Panc1 (cell line): ENCODE results near the gene TMEM150B. TPM values are rescaled to one million over a fixed set of nuclear protein-coding genes. Genes with fewer than 3 reads are reported as not detected.

Source experiments
- ATAC-seq: fragments of 200-7000 bp; cut with Tn5 transposase; 2 replicates; pipeline ENCODE4 v1.9.1; 2020; ENCODE audit warnings: mild to moderate bottlenecking, moderate library complexity
- BruUV-seq: library from RNA; stranded (reverse); fragments of 400-500 nt; replicated peaks from 2 replicates; lab custom pipeline; 2021; lab: Mats Ljungman, UMichigan
- CTCF ChIA-PET: fragments of 300-600 bp; sonication (Branson Sonifier 250); formaldehyde crosslinking; loops from one replicate; lab custom pipeline; 2022; ENCODE audit warnings: antibody characterized with exemption; lab: Charles Lee
- POLR2A ChIA-PET: fragments of 300-600 bp; sonication (Branson Sonifier 250); formaldehyde crosslinking; loops from one replicate; lab custom pipeline; 2022; ENCODE audit warnings: antibody characterized with exemption; lab: Charles Lee
- DNase-seq: peaks from one replicate; pipeline ENCODE4 v3.0.0-alpha.2; 2010; ENCODE audit warnings: low read depth, low spot score
- H3K27ac ChIP-seq: 2 replicates; pipeline ENCODE4 v1.5.1; 2011; ENCODE audit warnings: mild to moderate bottlenecking, low read length, inconsistent platforms
- H3K27me3 ChIP-seq: fragments of 200-500 bp; sonication (Bioruptor generic); 2 replicates; pipeline ENCODE4 v1.6.0; 2014; ENCODE audit warnings: low read length, inconsistent platforms; ENCODE audit not compliant: control insufficient read depth, insufficient read depth
- H3K36me3 ChIP-seq: fragments of 200-500 bp; sonication (Bioruptor generic); 2 replicates; pipeline ENCODE4 v1.5.1; 2014; ENCODE audit warnings: inconsistent platforms, mild to moderate bottlenecking, low read length, moderate library complexity; ENCODE audit not compliant: control insufficient read depth, insufficient read depth
- H3K4me1 ChIP-seq: 2 replicates; pipeline ENCODE4 v1.5.1; 2011; ENCODE audit warnings: inconsistent platforms, mild to moderate bottlenecking, low read length, moderate library complexity; ENCODE audit not compliant: control insufficient read depth, insufficient read depth
- H3K4me3 ChIP-seq, 2 experiments: 2 replicates each; pipeline ENCODE4 v1.5.1; 2011 to 2012; ENCODE audit warnings: low read depth in 2 of 2, low read length in 2 of 2, mild to moderate bottlenecking in 2 of 2, inconsistent platforms in 1 of 2, moderate library complexity in 1 of 2
- H3K9me3 ChIP-seq: fragments of 200-500 bp; sonication (Bioruptor generic); 2 replicates; pipeline ENCODE4 v1.5.1; 2014; ENCODE audit warnings: low read depth, mild to moderate bottlenecking, inconsistent platforms, low read length, moderate library complexity; ENCODE audit not compliant: control insufficient read depth, insufficient read depth
- POLR2AphosphoS5 ChIP-seq: IDR thresholded peaks from 2 replicates; pipeline ENCODE4 v1.6.1; 2012; ENCODE audit warnings: mild to moderate bottlenecking, low read depth, low read length, moderate library complexity
- SIN3A ChIP-seq: IDR thresholded peaks from 2 replicates; pipeline ENCODE4 v1.6.1; 2012; ENCODE audit warnings: low read depth, mild to moderate bottlenecking, low read length, moderate library complexity, borderline replicate concordance; ENCODE audit not compliant: insufficient read depth
- TCF7L2 ChIP-seq: IDR thresholded peaks from 2 replicates; pipeline ENCODE4 v1.6.1; 2011; ENCODE audit warnings: mild to moderate bottlenecking, low read depth, low read length, inconsistent platforms
- in situ Hi-C: cut with HindIII; loops from 2 replicates; pipeline ENCODE4 v1.10.0; 2016; ENCODE audit warnings: low sequenced_read_pairs, low pct_unique_long_range_greater_than_20kb
- intact Hi-C: fragments of 100-400 bp; cut with micrococcal nuclease; formaldehyde crosslinking; loops from one replicate; pipeline ENCODE4 v1.10.0; 2022; ENCODE audit not compliant: unreplicated experiment
- total RNA-seq: library from RNA; stranded (reverse); gene quantifications from one replicate; pipeline ENCODE4 v1.2.1, GENCODE V29; 2021; ENCODE audit not compliant: unreplicated experiment
- TF ChIP-seq, protein P1 (sequence below), 2 experiments: IDR thresholded peaks; 2 replicates each; pipeline ENCODE4 v1.6.1; 2011 to 2012; ENCODE audit warnings: low read depth in 2 of 2, control low read depth in 1 of 2, low read length in 1 of 2, mild to moderate bottlenecking in 1 of 2, moderate library complexity in 1 of 2; ENCODE audit not compliant: insufficient read depth in 1 of 2
- TF ChIP-seq, protein P2 (sequence below): fragments of 450-650 bp; IDR thresholded peaks from 2 replicates; pipeline ENCODE4 v1.5.1; 2017; ENCODE audit warnings: mild to moderate bottlenecking

The TMEM150B gene
- total RNA-seq, 1 experiment from 2014 or later, result not detected

DNA sequence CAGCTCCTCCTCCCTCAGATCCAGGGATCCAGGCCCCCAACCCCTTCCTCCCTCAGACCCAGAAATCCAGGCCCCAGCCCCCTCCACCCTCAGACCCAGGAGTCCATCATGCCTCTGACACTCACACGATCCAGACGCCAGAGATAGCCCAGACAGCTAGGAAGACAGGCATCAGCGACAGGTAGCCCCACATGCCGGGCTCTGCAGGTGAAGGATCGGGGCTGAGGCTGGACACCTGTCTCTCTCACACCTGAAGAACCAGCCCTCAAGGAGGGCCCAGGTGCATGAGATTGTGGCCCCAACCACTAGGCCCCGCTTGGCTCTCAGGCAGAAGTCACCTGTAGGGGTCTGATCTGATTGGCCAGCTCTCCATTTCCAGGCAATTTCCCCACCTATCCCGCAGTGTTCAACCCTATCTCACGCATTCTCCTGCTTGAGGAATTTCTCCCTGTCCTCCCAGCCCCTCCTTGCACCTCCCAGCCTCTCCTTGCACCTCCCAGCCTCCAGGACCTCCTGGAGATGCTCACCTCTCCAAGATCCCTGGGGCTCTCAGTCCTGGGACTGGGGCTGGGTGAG, 4.2 kb downstream of the TMEM150B start:
- Histone ChIP-seq H3K9me3 (no peaks in the 10 kb centered on the region), H3K4me1 (no peaks in the 10 kb centered on the region), H3K27me3 (no peaks in the 10 kb centered on the region), H3K27ac (no peak overlapping the region), H3K36me3 (no peaks in the 10 kb centered on the region), H3K4me3 (no peak overlapping the region)
- BruUV-seq, result no TSS peak
- intact Hi-C loops (no loop called here), in situ Hi-C loops (no loop called here)
- TF ChIP-seq, protein P1, sequence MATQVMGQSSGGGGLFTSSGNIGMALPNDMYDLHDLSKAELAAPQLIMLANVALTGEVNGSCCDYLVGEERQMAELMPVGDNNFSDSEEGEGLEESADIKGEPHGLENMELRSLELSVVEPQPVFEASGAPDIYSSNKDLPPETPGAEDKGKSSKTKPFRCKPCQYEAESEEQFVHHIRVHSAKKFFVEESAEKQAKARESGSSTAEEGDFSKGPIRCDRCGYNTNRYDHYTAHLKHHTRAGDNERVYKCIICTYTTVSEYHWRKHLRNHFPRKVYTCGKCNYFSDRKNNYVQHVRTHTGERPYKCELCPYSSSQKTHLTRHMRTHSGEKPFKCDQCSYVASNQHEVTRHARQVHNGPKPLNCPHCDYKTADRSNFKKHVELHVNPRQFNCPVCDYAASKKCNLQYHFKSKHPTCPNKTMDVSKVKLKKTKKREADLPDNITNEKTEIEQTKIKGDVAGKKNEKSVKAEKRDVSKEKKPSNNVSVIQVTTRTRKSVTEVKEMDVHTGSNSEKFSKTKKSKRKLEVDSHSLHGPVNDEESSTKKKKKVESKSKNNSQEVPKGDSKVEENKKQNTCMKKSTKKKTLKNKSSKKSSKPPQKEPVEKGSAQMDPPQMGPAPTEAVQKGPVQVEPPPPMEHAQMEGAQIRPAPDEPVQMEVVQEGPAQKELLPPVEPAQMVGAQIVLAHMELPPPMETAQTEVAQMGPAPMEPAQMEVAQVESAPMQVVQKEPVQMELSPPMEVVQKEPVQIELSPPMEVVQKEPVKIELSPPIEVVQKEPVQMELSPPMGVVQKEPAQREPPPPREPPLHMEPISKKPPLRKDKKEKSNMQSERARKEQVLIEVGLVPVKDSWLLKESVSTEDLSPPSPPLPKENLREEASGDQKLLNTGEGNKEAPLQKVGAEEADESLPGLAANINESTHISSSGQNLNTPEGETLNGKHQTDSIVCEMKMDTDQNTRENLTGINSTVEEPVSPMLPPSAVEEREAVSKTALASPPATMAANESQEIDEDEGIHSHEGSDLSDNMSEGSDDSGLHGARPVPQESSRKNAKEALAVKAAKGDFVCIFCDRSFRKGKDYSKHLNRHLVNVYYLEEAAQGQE (IDR thresholded peaks at IDR 0.05; ENCODE audit: insufficient read depth in 1 of 2, low read depth in 2 of 2, low read length in 1 of 2), result no peak
- no peak for TF ChIP-seq SIN3A
- no peak for TF ChIP-seq TCF7L2
- no peak for TF ChIP-seq POLR2AphosphoS5
- TF ChIP-seq, protein P2, sequence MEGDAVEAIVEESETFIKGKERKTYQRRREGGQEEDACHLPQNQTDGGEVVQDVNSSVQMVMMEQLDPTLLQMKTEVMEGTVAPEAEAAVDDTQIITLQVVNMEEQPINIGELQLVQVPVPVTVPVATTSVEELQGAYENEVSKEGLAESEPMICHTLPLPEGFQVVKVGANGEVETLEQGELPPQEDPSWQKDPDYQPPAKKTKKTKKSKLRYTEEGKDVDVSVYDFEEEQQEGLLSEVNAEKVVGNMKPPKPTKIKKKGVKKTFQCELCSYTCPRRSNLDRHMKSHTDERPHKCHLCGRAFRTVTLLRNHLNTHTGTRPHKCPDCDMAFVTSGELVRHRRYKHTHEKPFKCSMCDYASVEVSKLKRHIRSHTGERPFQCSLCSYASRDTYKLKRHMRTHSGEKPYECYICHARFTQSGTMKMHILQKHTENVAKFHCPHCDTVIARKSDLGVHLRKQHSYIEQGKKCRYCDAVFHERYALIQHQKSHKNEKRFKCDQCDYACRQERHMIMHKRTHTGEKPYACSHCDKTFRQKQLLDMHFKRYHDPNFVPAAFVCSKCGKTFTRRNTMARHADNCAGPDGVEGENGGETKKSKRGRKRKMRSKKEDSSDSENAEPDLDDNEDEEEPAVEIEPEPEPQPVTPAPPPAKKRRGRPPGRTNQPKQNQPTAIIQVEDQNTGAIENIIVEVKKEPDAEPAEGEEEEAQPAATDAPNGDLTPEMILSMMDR, result no peak
- no peak for ATAC-seq
- no peak for DNase-seq
- POLR2A ChIA-PET, result interaction anchor here (1.5 kb wide), 1 partner anchor 18 kb away, joined by 4 read pairs; the partner anchor contains the start of gene KMT5C
- CTCF ChIA-PET, result interaction anchor here (0.6 to 0.9 kb wide), 2 partner anchors 19 to 179 kb away, joined by 3 read pairs; no protein-coding TSS in a partner anchor

GRCh38 chr19:55319785-55320184, 5.4 kb downstream of the TMEM150B start:
- Histone ChIP-seq H3K27me3 (no peaks in the 10 kb centered on the region), H3K4me3 (peak overlapping the region in 1 of 2 experiments; percentile 2; a peak in 1 of 4 replicates), H3K27ac (no peak overlapping the region), H3K36me3 (no peaks in the 10 kb centered on the region), H3K9me3 (no peaks in the 10 kb centered on the region), H3K4me1 (no peaks in the 10 kb centered on the region)
- POLR2A ChIA-PET, result no interaction called here
- CTCF ChIA-PET, result no interaction called here
- intact Hi-C loops (no loop called here), in situ Hi-C loops (no loop called here)
- TF ChIP-seq SIN3A (no peak), TCF7L2 (no peak), POLR2AphosphoS5 (no peak)
- TF ChIP-seq, protein P2, result no peak
- TF ChIP-seq, protein P1 (IDR thresholded peaks at IDR 0.05; ENCODE audit: insufficient read depth in 1 of 2, low read depth in 2 of 2, low read length in 1 of 2), result no peak
- no peak for DNase-seq
- ATAC-seq, result peak; percentile 91
- no TSS peak for BruUV-seq
